ENCODE results near the gene SSC4D.
"Not testable (repeated sequence)": the region's sequence is repeated elsewhere in the genome, so short reads cannot be mapped to it uniquely, and the experiment has no call there.

The SSC4D gene

DNA sequence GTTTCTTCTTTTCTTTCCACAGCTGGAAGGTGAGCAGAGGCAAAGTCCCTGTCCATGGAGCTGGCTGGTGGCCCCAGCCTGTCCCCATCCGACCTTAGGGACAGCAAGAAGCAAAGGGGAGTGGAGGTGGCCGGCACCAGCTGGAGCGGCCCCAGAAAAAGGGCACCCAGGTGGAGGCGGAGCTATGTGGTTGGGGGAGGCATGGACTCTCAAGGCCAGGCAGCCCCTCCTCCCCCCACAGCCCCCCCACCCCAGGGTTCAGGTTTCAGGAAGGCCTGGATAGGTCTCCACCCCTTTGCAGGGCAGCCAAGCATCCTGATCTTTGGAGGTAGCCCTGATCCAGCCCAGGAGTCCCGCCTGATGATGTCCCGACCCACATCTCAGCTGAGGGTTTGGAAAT is at the start of gene SSC4D:
SSC4D (minus strand) TSS at position 161 of the 400 bp plus-strand sequence. CDS start 5,258 bp downstream, outside the sequence.
- no peak for DNase-seq

DNA sequence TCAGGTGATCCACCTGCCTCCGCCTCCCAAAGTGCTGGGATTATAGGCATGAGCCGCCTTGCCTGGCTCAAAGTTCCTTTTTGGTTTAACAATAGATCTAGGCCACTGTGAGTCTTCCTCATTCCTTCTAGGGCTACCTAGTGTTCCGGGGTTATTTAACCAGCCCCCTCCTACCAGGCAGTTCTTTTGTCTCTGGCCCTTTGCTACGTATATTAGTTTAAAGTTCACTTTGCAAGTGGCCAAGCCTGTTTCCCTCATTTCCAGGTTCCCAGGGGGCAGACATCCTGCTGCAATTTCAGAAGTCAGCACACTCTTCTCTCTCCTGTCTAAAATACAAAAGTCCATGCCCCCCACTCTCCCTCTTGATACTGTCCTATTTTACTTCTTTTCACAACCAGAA is 49.0 kb upstream of the SSC4D start:
- not testable (repeated sequence) for DNase-seq

DNA sequence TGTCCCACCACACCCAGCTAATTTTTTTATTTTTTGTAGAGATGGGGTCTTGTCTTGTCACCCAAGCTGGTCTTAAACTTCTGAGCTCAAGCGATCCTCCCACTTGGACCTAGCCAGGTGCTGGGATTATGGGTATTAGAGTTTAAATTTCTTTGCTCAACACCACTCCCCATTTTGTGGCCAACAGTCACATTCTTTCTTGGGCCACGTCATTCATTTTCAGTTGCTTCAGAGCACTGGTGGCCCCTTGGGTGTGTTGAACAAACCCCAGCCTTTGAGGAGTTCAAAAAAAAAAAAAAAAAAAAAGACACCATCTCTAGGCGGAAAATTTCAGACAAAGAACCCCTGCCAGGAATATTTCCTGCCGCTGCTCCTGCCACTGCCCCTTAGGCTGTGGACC is 47.5 kb upstream of the SSC4D start:
- DNase-seq: not testable (repeated sequence)

DNA sequence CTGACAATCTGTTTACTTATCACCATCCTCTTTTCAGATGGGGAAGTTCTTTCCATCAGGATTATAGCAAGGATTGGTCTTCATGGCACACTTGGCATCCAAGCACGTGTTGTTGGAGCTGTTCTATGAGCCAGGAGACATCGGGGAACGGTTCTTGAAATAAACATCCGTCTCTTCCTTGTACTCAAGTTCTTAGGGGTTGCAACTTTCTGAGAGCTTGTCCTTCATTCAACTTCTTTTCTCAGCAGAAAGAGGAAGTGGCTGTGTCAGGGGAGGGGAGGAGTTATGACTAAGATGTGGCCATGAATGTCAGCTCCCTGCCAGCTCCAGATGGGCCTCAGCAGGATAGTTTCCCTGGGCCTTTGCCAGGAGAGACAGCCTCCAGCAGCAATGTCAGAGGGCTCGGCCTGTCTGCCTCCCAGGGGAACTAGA is 36.1 kb upstream of the SSC4D start:
- DNase-seq: peak; percentile 43

DNA sequence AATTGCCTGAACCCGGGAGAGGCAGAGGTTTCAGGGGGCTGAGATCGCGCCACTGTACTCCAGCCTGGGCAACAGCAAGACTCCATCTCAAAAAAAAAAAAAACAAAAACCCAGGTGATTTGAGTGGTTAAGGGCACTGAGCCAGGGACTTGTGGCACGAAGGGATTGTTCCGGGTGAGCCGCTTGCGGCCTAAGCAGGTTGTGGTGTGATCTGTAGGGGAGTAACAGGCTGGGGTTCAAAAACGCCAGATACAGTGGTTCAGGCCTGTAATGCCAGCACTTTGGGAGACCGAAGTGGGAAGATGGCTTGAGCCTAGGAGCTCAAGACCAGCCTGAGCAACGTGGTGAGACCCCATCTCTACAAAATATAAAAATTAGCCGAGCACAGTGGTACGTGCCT is 34.3 kb upstream of the SSC4D start:
- not testable (repeated sequence) for DNase-seq

DNA sequence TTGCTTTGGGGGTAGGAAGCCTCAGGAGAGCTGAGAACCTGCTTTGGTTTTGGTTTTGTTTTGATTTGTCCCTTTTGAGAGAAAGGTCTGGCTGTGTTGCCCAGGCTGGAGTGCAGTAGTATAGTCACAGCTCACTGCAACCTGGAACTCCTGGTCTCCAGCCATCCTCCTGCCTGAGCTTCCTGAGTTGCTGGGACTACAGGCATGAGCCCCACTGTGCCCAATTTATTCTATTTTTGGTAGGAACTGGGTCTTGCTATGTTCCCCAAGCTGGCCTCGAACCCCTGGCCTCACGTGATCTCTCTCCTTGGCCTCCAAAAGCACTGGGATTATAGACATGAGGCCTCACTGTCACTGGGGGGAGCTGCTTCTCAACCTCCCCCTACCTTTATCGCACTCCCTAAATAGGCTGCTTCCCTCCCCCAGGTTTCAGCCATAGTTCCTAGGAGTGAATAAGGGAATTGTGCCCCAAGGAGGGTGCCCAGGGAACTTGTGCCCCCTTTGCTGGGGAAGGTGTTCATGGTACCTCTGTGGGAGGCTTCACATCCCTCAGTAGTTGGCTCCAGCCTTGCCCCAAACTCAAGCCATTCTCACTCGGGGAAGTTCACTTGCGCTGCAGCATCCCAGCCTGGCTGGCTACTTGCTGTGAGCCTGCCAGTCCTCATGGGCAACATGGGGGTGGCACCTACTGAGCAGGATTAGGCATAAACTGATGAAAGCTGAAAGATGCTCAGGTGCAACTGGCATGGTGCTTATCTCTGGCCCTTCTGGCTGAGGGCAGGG is 33.4 kb upstream of the SSC4D start:
- not testable (repeated sequence) for DNase-seq

DNA sequence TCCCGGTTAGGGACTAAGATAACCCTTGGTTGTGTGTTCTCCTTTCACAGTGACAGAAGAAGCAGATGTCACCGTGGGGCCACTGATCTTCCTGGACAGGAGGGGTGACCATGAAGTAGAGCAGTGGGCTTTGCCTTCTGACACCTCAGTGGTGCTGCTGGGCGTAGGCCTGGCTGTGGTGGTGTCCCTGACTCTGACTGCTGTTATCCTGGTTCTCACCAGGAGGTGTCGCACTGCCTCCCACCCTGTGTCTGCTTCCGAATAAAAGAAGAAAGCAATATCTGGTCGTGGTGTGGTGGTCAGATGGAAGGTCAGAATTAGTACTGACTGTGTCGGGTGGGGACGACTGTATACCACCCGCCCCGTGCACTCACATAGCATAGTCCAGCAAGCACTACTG is 32.3 kb upstream of the SSC4D start:
- DNase-seq: not testable (repeated sequence)

DNA sequence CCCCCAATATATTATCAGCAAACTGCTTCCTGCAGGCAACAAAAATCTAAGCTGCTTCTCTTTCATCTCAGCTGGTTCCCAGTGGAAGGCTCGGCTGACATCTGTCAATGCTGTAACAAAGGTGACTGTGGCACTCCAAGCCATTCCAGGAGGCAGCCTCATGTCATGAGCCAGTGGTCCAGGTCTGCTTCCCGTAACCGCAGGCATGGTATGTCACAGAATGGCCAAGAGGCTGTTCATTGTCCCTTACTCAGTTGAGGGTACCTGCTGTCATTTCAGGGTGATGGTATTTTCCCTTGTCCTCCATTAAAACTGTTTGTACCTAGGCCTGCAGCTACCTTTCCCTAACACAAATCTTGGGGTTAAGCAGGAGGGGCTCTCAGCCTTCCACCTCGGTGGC is 30.9 kb upstream of the SSC4D start:
- DNase-seq: not testable (repeated sequence)

DNA sequence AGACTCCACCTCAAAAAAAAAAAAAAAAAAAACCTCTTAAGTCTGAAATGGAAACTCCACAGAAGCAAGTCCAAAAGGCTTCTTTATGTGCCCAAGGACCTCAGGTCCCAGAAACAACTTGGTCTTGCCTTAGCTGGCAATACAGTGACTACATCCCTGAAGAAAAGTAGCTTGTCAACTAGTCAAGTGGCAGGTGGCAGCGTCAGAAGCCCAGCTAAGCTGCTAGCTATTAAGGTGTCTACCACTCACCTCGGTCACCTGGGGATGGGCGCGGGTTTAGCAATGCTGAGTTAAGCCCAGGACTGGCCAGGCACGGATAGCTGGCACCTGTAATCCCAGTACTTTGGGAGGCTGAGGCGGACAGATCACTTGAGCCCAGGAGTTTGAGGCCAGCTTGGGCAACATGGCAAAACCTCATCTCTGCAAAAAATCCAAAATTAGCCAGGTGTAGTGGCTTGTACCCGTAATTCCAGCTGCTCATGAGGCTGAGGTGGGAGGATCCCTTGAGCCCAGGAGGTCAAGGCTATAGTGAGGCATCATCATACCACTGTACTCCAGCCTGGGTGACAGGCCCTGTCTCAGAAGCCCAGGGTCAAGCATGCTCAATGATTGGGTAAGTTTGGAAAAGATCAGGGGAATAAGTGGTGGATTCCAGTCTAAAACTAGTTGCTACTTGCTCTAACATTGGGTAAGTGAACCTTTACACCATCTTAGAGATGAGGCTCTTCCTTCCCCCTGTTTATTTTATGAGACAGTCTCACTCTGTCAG is 29.8 kb upstream of the SSC4D start:
- not testable (repeated sequence) for DNase-seq

DNA sequence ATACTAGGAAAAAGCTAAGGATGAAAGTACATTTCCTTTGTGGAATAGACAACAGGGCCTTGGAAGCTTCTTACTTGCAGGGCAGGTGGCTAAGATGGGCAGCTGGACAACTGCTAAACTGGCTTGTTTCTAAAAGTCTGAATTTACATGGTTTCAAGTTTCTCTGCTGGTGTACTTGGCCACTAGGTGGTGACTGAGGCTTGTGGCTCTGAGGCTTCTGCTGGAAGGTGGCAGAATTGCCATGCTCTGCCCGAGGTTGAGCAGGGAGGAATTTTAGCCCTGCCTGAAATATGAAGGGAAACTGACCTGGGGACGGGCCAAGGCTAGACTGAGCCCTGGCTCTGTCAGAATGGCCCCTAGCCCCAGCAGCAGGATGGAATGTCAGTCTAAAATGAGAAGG is 28.4 kb upstream of the SSC4D start:
- peak; percentile 77 for DNase-seq

DNA sequence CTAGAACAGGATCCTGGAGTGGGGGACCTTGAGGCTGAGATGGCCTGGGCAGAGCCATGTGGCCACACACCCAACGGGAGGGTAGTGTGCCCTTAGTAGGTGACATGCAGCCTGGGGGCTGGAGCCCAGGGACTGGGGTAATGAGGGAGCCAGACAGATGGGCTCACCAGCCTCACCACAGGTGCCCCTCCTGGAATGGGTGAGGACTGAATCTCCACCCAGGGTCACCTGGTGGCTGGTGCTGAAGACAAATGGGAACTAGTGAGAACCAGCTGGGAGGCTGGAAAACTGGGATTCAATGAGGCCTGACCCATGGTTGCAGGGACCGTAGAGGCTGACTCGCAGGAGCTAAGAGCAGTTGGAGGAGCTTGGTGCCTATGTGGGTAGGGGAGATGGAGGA is 21.3 kb upstream of the SSC4D start:
- DNase-seq: no peak

DNA sequence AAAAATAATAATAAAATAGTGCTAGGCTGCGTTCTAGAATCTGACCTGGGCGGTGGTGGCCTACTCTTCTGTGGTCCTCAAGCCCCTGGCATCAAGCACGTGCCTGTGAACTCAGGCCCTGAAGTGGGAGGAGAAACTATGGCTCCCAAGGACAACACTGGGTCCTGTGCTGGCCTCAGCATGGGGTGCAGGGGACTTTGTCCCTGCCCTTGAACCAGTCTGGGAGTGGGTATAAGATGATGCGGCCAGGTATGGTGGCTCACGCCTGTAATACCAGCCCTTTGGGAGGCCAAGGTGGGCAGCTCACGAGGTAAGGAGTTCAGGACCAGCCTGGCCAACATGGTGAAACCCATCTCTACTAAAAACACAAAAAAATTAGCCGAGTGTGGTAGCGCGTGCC is 20.7 kb upstream of the SSC4D start:
- DNase-seq: no peak

DNA sequence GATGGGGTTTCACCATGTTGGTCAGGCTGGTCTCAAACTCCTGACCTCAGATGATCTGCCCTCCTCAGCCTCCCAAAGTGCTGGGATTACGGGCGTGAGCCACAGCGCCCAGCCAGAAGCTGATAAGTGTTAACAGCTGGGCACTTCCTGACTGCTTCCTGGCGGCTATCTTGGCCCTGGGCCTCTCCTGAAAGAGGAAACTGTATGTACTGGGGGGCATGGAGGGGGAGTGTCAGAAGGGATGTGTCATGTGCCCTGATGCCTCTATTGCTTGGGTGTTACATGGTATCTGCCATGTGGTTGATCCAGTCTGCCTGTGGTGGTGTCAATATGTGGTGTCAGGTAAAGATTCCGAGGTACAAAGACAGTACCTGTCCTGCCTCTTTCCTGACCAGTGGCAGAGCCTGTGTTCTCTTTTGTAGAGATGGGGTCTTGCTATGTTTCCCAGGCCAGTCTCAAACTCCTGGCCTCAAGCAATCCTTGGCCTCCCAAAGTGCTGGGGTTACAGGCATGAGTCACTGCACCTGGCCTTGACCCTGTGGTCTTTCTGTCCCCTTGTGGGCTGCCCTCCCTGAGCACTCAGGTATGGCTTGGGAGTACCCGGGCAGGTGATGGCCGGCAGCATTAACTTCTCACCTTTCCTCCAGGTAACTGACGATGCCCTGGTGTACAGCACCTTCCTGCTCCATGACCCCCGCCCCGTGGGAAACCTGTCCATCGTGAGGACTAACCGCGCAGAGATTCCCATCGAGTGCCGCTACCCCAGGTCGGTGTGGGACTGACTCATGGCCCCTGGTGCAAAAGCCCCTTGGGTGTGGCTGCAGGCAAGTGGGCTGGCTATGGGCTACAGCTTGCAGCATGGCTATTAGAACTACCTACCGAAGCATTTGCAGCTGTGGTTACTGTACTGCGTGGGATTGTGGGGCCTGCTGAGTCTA is 19.6 kb upstream of the SSC4D start:
- no peak for DNase-seq

DNA sequence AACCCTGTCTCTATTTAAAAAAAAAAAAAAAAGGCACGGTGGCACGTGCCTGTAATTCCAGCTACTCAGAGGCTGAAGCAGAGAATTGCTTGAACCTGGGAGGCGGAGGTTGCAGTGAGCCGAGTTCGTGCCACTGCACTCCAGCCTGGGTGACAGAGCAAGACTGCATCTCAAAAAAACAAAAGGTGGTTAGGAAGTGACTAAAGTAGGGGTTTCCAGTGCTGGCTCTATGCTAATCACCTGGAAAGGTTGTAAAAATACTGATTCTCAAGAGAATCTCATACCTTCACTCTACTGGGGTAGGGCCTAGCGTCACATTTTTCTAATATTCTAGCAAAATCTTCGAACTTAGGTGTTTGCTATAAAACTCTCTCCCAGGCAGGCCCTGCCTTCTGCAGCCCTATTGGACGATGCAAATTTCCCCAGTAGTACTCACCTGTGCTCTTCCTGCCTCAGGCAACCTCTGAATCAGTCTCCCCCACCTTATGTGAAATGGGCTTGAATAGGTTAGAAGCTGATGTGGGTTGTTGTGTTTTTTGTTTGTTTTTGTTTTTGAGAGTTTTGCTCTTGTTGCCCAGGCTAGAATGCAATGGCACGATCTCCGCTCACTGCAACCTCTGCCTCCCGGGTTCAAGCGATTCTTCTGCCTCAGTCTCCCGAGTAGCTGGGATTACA is 18.8 kb upstream of the SSC4D start:
- no peak for DNase-seq

DNA sequence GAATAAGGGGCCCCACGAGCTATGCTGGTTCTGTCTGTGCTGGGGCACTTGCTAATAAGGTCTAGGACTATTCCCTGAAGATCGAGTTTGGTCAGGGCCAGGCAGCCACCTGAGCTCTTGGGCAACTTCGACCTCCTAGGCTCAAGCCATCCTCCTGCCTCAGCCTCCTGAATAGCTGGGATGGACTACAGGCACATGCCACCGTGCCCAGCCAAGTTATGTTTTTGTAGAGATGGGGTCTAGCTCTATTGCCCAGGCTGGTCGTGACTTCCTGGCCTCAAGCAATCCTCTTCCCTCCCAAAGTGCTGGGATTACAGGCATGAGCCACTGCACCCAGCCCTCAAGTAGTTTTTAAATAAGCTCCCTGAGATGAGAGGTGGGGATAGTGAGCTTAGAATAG is 18.1 kb upstream of the SSC4D start:
- no peak for DNase-seq

DNA sequence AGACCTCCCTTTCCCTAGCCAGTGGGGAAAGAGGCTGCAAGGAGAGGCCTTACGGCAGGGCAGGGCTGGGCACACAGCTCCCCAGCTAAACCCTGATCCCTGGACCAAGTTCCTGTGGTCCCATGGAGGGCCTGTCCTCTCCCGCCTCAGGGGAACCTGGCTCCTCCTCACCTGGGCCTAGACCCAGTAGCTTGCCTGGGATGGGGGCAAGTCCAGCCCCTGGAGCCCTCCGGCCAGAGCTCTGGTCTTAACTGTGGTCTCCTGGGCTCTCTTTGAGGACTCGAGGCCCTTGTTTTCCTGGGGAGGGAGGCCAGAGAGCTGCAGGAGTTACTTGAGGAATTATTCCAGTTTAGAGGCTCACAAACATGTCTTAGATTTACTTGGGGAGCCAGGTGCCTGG is 16.7 kb upstream of the SSC4D start:
- no peak for DNase-seq

DNA sequence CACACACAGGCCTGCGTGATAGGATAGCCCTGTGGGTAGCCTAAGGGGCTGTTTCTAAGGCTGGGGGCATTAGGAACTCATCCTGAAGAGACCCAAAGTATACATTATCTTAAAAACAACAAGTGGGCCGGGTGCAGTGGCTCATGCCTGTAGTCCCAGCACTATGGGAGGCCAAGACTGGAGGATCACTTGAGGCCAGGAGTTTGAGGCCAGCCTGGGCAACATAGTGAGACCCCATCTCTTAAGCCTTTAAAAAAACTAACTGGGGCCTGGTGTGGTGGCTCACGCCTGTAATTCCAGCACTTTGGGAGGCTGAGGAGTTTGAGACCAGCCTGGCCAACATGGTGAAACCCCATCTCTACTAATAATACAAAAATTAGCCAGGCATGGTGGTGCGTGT is 16.1 kb upstream of the SSC4D start:
- not testable (repeated sequence) for DNase-seq

DNA sequence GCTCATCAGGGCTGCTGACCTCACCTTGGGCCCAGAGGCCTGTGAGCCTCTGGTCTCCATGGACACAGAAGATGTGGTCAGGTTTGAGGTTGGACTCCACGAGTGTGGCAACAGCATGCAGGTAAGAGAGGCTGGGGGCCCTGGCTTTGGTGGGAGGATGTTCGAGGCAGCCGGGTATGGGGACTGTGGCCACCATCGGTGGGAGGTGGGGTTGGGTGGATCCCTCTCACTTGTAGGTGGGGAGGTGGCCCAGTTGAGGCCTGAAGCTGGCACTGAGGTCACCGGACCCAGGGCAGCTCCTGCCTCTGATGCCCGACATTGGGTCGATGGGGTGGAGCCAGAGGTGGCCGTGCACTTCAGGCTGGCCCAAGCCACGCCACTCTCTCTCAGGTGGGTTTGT is 15.7 kb upstream of the SSC4D start:
- no peak for DNase-seq

DNA sequence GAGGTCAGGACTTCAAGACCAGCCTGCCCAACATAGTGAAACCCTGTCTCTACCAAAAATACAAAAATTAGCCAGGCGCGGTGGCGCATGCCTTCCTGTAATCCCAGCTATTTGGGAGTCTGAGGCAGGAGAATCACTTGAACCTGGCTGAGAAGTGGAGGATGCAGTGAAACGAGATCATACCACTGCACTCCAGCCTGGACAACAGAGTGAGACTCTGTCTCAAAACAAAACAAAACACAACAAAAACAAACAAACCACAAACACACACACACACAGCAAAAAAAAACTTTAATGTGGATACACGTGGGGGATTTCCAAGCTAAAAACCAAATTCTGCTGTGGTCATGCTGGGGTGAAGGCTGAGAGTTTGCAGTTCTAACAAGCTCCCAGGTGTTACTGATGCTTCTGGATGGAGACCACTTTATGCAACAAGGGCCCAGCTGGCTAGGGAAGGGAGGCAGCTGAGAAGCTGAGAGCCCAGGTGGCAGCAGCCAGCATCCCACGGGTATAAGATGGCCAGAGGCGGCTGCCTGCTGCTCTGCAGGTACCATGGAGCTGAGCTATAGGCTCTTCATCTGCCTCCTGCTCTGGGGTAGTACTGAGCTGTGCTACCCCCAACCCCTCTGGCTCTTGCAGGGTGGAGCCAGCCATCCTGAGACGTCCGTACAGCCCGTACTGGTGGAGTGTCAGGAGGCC is 15.1 kb upstream of the SSC4D start, which contains the start of gene ZP3:
ZP3 (plus strand) TSS at position 538 of the 699 bp plus-strand sequence; CDS start at position 553, 15 bp downstream.
- DNase-seq: no peak

DNA sequence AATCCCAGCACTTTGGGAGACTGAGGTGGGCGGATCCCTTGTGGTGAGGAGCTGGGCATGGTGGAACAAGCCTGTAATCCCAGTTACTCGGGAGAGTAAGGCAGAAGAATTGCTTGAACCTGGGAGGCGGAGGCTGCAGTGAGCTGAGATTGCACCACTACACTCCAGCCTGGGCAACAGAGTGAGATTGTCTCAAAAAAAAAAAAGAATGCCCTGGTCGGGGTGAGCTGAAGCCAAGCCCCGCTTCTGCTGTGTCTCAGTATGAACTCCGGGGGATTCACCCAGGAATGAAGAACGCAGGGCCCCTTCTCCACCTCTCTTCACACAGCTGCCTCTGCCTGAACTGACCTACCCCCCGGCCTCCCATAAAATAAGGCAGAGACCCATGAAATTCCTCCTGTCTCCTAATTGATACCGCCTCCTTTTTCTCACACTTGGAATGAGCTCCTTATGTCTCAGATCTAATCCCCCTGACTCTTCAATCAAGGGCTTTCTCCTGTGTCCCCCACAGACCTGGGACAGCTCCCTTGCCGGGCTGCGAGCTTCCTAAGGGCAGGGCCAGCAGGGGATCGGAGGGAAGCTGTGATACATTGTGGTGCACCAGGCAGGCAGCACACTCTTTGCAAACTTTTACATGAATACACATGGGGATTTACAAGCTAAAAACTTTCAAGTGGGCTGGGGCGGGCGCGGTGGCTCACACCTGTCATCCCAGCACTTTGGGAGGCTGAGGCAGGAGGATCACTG is 14.3 kb upstream of the SSC4D start:
- no peak for DNase-seq

DNA sequence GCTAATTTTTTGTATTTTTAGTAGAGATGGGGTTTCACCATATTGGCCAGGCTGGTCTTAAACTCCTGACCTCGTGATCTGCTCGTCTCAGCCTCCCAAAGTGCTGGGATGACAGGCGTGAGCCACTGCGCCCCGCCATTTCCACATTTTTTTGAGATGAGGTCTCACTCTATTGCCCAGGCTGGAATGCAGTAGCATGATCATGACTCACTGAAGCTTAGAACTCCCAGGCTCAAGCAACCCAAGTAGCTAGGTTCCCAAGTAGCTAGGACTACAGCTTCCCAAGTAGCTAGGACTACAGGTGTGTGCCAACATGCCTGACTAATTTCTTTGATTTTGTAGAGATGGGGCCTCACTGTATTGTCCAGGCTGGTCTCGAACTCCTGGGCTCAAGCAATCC is 11.6 kb upstream of the SSC4D start:
- DNase-seq: peak; percentile 98
